Measurements from ENCODE around the gene HDLBP.

The HDLBP gene

DNA sequence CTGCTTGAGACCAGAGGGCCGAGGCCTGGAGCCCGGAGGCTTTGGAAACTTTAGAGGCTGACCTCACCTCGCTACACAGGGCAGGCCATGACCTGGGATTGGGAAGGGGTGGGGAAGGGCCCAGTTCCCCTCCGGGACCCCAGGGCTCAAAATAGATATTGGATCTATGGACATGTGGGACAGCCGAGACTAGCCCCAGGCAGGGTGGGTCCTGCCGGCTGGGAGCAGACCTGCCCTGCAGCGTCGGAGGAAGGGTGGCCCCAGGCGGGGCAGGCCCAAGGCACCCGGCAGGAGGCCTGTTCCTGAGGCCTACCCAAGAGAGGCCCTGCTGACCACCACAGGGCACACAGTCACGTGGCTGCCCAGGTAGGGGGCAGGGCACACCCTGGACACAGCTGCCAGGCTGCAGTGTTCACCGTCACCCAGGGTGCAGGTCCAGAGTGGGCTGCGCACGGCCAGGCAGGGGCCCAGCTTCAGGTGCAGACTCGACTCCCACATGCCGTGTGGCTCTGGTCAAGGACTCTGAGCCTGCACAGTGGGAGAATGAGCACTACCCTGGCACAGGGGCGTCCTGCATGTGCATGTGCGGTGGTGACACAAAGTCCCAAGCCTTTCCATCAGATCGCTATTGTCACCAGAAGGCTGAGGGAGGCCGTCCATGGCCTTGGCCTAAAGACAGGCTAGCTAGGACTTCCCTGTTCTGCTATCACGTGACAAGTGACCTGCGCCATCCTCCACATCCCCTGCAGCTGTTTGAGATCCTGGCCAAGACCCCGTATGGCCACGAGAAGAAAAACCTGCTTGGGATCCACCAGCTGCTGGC is 113.8 kb downstream of the HDLBP start:
- no peaks in the 10 kb centered on the region for H3K4me1 ChIP-seq (ENCODE audit: low read length)
- H3K79me2 ChIP-seq (ENCODE audit: low read length), result no peaks in the 10 kb centered on the region
- no peaks in the 10 kb centered on the region for H4K20me1 ChIP-seq (ENCODE audit: insufficient read depth, low read length)
- H3K27ac ChIP-seq (ENCODE audit: low read length), result no peak overlapping the region
- H3K4me3 ChIP-seq (ENCODE audit: low read length), result no peak overlapping the region
- H3K36me3 ChIP-seq (replicated peaks; ENCODE audit: low read depth, low read length), result no peaks in the 10 kb centered on the region
- H3K27me3 ChIP-seq (ENCODE audit: low read depth, low read length), result no peaks in the 10 kb centered on the region
- TF ChIP-seq, protein P1, sequence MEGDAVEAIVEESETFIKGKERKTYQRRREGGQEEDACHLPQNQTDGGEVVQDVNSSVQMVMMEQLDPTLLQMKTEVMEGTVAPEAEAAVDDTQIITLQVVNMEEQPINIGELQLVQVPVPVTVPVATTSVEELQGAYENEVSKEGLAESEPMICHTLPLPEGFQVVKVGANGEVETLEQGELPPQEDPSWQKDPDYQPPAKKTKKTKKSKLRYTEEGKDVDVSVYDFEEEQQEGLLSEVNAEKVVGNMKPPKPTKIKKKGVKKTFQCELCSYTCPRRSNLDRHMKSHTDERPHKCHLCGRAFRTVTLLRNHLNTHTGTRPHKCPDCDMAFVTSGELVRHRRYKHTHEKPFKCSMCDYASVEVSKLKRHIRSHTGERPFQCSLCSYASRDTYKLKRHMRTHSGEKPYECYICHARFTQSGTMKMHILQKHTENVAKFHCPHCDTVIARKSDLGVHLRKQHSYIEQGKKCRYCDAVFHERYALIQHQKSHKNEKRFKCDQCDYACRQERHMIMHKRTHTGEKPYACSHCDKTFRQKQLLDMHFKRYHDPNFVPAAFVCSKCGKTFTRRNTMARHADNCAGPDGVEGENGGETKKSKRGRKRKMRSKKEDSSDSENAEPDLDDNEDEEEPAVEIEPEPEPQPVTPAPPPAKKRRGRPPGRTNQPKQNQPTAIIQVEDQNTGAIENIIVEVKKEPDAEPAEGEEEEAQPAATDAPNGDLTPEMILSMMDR (IDR thresholded peaks at IDR 0.05; ENCODE audit: low read depth, low read length), result no peak
- no peak for TF ChIP-seq EZH2phosphoT487 (IDR thresholded peaks at IDR 0.05; ENCODE audit: low read depth)
- H3K9me3 ChIP-seq (ENCODE audit: insufficient read depth, low read length), result no peaks in the 10 kb centered on the region
- H2AFZ ChIP-seq (ENCODE audit: low read depth, low read length), result no peak overlapping the region
- H3K9ac ChIP-seq (ENCODE audit: low read length), result no peak overlapping the region
- H3K4me2 ChIP-seq (ENCODE audit: low read length), result no peak overlapping the region

DNA sequence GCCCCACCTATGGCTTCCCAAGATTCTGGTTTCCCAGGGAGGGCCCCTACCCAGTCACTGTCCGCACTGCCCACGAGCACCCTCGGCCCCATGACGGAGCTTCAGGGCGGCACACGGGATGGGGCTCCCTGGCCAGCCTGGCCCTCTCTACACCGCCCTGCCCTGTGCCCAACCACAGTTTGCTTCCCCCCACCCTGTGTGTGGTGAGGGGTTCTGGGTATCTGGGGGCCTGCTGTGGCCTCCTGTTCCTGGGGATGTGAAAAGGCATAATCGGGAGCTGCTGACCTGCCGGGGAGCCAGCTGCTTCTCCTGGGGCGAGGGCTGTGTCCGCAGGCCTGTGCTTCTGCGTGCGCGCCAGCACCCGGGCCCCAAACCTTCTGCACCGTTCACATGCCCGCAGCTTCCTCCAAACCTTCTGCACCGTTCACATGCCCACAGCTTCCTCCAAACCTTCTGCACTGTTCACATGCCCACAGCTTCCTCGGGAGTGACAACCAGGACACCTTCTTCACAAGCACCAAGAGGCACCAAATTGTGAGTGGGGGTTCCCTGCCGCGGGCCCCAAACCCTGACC is 114.6 kb downstream of the HDLBP start:
- H3K9me3 ChIP-seq (ENCODE audit: insufficient read depth, low read length), result no peaks in the 10 kb centered on the region
- no peaks in the 10 kb centered on the region for H3K36me3 ChIP-seq (replicated peaks; ENCODE audit: low read depth, low read length)
- H3K4me2 ChIP-seq (ENCODE audit: low read length), result no peak overlapping the region
- no peaks in the 10 kb centered on the region for H3K79me2 ChIP-seq (ENCODE audit: low read length)
- H4K20me1 ChIP-seq (ENCODE audit: insufficient read depth, low read length), result no peaks in the 10 kb centered on the region
- no peaks in the 10 kb centered on the region for H3K27me3 ChIP-seq (ENCODE audit: low read depth, low read length)
- no peak overlapping the region for H3K9ac ChIP-seq (ENCODE audit: low read length)
- no peaks in the 10 kb centered on the region for H3K4me1 ChIP-seq (ENCODE audit: low read length)
- no peak overlapping the region for H3K27ac ChIP-seq (ENCODE audit: low read length)
- TF ChIP-seq EZH2phosphoT487 (IDR thresholded peaks at IDR 0.05; ENCODE audit: low read depth), result no peak
- H3K4me3 ChIP-seq (ENCODE audit: low read length), result no peak overlapping the region
- H2AFZ ChIP-seq (ENCODE audit: low read depth, low read length), result no peak overlapping the region

DNA sequence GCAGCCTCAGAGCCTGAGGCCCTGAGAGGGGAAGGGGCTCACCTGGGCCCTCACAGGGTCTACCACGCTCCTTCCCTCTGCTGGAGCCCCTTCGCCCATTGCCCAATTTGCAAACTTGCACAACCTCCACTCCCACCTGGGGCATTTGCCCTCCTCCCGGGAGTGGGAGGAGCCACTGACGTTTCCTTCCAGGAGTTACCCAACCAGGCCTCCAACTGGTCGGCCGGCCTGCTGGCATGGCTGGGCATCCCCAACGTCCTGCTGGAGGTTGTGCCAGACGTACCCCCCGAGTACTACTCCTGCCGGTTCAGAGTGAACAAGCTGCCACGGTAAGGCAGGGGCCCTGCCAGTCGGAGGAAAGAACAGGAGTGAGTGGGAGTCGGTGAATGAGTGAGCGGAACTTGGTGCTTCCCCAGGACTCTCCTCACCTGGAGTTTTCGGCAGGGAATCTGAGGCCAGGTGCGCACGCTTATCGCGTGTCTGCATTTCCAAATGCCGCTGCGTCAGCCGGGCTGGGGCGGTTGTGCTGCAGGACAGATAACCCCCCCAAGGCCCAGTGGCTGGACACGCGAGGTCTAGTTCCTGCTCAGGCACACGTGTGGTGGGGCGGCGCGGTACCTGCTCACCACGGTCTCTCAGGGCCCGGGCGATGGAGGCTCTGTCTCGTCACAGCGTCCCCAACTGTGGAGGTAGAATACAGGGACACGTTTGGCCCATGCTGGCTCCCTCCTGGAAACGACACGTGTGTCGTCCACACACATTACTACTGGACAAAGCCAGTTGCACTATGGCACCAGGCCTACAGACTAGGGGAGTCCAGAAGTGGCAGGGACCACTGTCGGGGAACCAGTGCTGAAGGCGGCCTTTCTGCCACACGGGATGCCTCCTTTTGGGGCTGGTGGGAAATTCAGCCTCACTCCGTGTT is 115.3 kb downstream of the HDLBP start:
- H3K4me1 ChIP-seq (ENCODE audit: low read length), result no peaks in the 10 kb centered on the region
- H3K36me3 ChIP-seq (replicated peaks; ENCODE audit: low read depth, low read length), result no peaks in the 10 kb centered on the region
- H3K9ac ChIP-seq (ENCODE audit: low read length), result no peak overlapping the region
- no peak overlapping the region for H3K27ac ChIP-seq (ENCODE audit: low read length)
- H2AFZ ChIP-seq (ENCODE audit: low read depth, low read length), result no peak overlapping the region
- no peaks in the 10 kb centered on the region for H4K20me1 ChIP-seq (ENCODE audit: insufficient read depth, low read length)
- no peaks in the 10 kb centered on the region for H3K79me2 ChIP-seq (ENCODE audit: low read length)
- H3K9me3 ChIP-seq (ENCODE audit: insufficient read depth, low read length), result no peaks in the 10 kb centered on the region
- no peak overlapping the region for H3K4me2 ChIP-seq (ENCODE audit: low read length)
- H3K27me3 ChIP-seq (ENCODE audit: low read depth, low read length), result no peaks in the 10 kb centered on the region
- TF ChIP-seq, protein P1 (IDR thresholded peaks at IDR 0.05; ENCODE audit: low read depth, low read length), result no peak
- TF ChIP-seq EZH2phosphoT487 (IDR thresholded peaks at IDR 0.05; ENCODE audit: low read depth), result no peak
- H3K4me3 ChIP-seq (ENCODE audit: low read length), result no peak overlapping the region

DNA sequence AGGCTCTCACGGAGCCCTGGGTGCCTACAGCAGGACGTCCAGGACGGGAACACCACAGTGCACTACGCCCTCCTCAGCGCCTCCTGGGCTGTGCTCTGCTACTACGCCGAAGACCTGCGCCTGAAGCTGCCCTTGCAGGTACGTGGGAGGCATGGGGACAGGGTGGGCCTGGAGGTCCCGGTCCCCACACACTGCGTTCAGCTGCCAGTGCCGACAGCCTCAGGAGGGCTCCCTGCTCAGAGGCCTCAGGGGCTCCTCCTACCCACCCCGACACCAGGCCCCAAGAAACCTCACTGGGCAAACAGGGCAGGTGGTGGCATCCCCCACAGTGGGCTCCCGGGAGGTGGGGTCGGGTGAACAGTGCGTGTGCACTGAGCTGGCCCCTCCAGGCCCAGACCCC is 116.2 kb downstream of the HDLBP start:
- no peaks in the 10 kb centered on the region for H4K20me1 ChIP-seq (ENCODE audit: insufficient read depth, low read length)
- TF ChIP-seq, protein P1 (IDR thresholded peaks at IDR 0.05; ENCODE audit: low read depth, low read length), result no peak
- no peak for TF ChIP-seq EZH2phosphoT487 (IDR thresholded peaks at IDR 0.05; ENCODE audit: low read depth)
- H3K79me2 ChIP-seq (ENCODE audit: low read length), result no peaks in the 10 kb centered on the region
- no peak overlapping the region for H2AFZ ChIP-seq (ENCODE audit: low read depth, low read length)
- H3K36me3 ChIP-seq (replicated peaks; ENCODE audit: low read depth, low read length), result no peaks in the 10 kb centered on the region
- H3K4me2 ChIP-seq (ENCODE audit: low read length), result no peak overlapping the region
- no peak overlapping the region for H3K4me3 ChIP-seq (ENCODE audit: low read length)
- H3K4me1 ChIP-seq (ENCODE audit: low read length), result no peaks in the 10 kb centered on the region
- H3K9me3 ChIP-seq (ENCODE audit: insufficient read depth, low read length), result no peaks in the 10 kb centered on the region
- H3K9ac ChIP-seq (ENCODE audit: low read length), result no peak overlapping the region
- H3K27me3 ChIP-seq (ENCODE audit: low read depth, low read length), result no peaks in the 10 kb centered on the region
- H3K27ac ChIP-seq (ENCODE audit: low read length), result no peak overlapping the region

Data from OCI-LY3 (cell line).